Ecto neural progenitor cell (in vitro differentiated cells): ENCODE results near the gene ME2.
"Not testable (repeated sequence)": the region's sequence is repeated elsewhere in the genome, so short reads cannot be mapped to it uniquely, and the experiment has no call there.

ENCODE experiments used
- DNase-seq: peaks from one replicate; pipeline ENCODE4 v3.0.0-alpha.2; 2018; ENCODE audit warnings: low spot score

The ME2 gene

GRCh38 chr18:50861617-50862016 is 17.3 kb upstream of the ME2 start:
- no peak for DNase-seq

- no peak for DNase-seq
Measured at GRCh38 chr18:50862401-50862800, 16.5 kb upstream of the ME2 start.

GRCh38 chr18:50863840-50864375 is 15.0 kb upstream of the ME2 start:
- DNase-seq, result no peak

GRCh38 chr18:50866765-50867164 is 12.2 kb upstream of the ME2 start:
- no peak for DNase-seq

- DNase-seq, result no peak
Measured at GRCh38 chr18:50869150-50869549, 9.8 kb upstream of the ME2 start.

GRCh38 chr18:50870138-50870845 is 8.6 kb upstream of the ME2 start:
- no peak for DNase-seq

- no peak for DNase-seq
Measured at GRCh38 chr18:50871846-50872245, 7.1 kb upstream of the ME2 start.

GRCh38 chr18:50875966-50876536 is 2.9 kb upstream of the ME2 start:
- peak; percentile 72 for DNase-seq

GRCh38 chr18:50877545-50878265 is 1.2 kb upstream of the ME2 start:
- DNase-seq, result no peak

- no peak for DNase-seq
Measured at GRCh38 chr18:50879302-50880118, 592 bp downstream of the ME2 start.

- DNase-seq, result no peak
Measured at GRCh38 chr18:50880119-50880465, 1.2 kb downstream of the ME2 start.

GRCh38 chr18:50880944-50881343 is 2.0 kb downstream of the ME2 start:
- DNase-seq, result not testable (repeated sequence)

GRCh38 chr18:50886929-50887328 is 8.0 kb downstream of the ME2 start:
- no peak for DNase-seq

- DNase-seq, result no peak
Measured at GRCh38 chr18:50895350-50896045, 16.6 kb downstream of the ME2 start.

GRCh38 chr18:50896093-50896492 is 17.2 kb downstream of the ME2 start:
- no peak for DNase-seq

- no peak for DNase-seq
Measured at GRCh38 chr18:50898919-50899318, 20.0 kb downstream of the ME2 start.

- DNase-seq, result no peak
Measured at GRCh38 chr18:50902797-50903196, 23.9 kb downstream of the ME2 start.

- DNase-seq, result no peak
Measured at GRCh38 chr18:50906843-50907242, 27.9 kb downstream of the ME2 start.

- no peak for DNase-seq
Measured at GRCh38 chr18:50909261-50909660, 30.3 kb downstream of the ME2 start.

GRCh38 chr18:50911006-50911405 is 32.1 kb downstream of the ME2 start:
- DNase-seq, result no peak

- no peak for DNase-seq
Measured at GRCh38 chr18:50917021-50917420, 38.1 kb downstream of the ME2 start.

- DNase-seq, result no peak
Measured at GRCh38 chr18:50918153-50918552, 39.2 kb downstream of the ME2 start.
